Activated naive CD4-positive, alpha-beta T cell treated with anti-CD3 and anti-CD28 coated beads, Interleukin-2, amount 50 U/mL, for 24 hours (primary cell): Measurements from ENCODE around the gene GRIK2.
"Not testable (repeated sequence)": the region's sequence is repeated elsewhere in the genome, so short reads cannot be mapped to it uniquely, and the experiment has no call there.

ENCODE experiments used
- H3K27ac Mint-ChIP-seq: one replicate; pipeline ENCODE4 v1.8.0; 2021; ENCODE audit warnings: mild to moderate bottlenecking, mixed read lengths
- H3K27me3 Mint-ChIP-seq: one replicate; pipeline ENCODE4 v1.8.0; 2021; ENCODE audit warnings: mixed read lengths
- H3K36me3 Mint-ChIP-seq: one replicate; pipeline ENCODE4 v1.8.0; 2021; ENCODE audit warnings: mixed read lengths
- H3K4me1 Mint-ChIP-seq: one replicate; pipeline ENCODE4 v1.8.0; 2021; ENCODE audit warnings: mixed read lengths
- H3K4me3 Mint-ChIP-seq: one replicate; pipeline ENCODE4 v1.8.0; 2021; ENCODE audit warnings: mild to moderate bottlenecking, mixed read lengths
- H3K9me3 Mint-ChIP-seq: one replicate; pipeline ENCODE4 v1.8.0; 2021; ENCODE audit warnings: mixed read lengths

The GRIK2 gene

GRCh38 chr6:101393251-101393828 lies at the start of gene GRIK2:
TSS of gene GRIK2 (plus strand) at chr6:101393708.
- H3K9me3 Mint-ChIP-seq = peaks cover 4% of the 10 kb centered on the region
- peaks cover 46% of the 10 kb centered on the region for H3K27me3 Mint-ChIP-seq
- H3K27ac Mint-ChIP-seq = no peak within 1 kb of the TSS
- H3K36me3 Mint-ChIP-seq = peaks cover under 1% of the 10 kb centered on the region
- H3K4me1 Mint-ChIP-seq = no peaks in the 10 kb centered on the region
- H3K4me3 Mint-ChIP-seq = no peak within 1 kb of the TSS

- H3K4me3 Mint-ChIP-seq = no peak overlapping the region
Observed at GRCh38 chr6:101344885-101345284, 48.6 kb upstream of the GRIK2 start.

GRCh38 chr6:101348816-101349215 lies 44.7 kb upstream of the GRIK2 start:
- Mint-ChIP-seq H3K27me3 (no peaks in the 10 kb centered on the region), H3K27ac (no peak overlapping the region), H3K9me3 (no peaks in the 10 kb centered on the region)

More at GRCh38 chr6:101344885-101345284, 48.6 kb upstream of the GRIK2 start:
- no peaks in the 10 kb centered on the region for H3K4me1 Mint-ChIP-seq
- H3K27me3 Mint-ChIP-seq = no peaks in the 10 kb centered on the region
- H3K27ac Mint-ChIP-seq = no peak overlapping the region
- H3K9me3 Mint-ChIP-seq = no peaks in the 10 kb centered on the region
- no peaks in the 10 kb centered on the region for H3K36me3 Mint-ChIP-seq

GRCh38 chr6:101350631-101351030 lies 42.9 kb upstream of the GRIK2 start:
- not testable (repeated sequence) for H3K27ac Mint-ChIP-seq, H3K9me3 Mint-ChIP-seq, H3K36me3 Mint-ChIP-seq, H3K4me1 Mint-ChIP-seq, H3K4me3 Mint-ChIP-seq, H3K27me3 Mint-ChIP-seq

More at GRCh38 chr6:101348816-101349215, 44.7 kb upstream of the GRIK2 start:
- Mint-ChIP-seq H3K36me3 (no peaks in the 10 kb centered on the region), H3K4me1 (no peaks in the 10 kb centered on the region), H3K4me3 (no peak overlapping the region)

- Mint-ChIP-seq H3K4me1 (no peaks in the 10 kb centered on the region), H3K27ac (no peak overlapping the region), H3K27me3 (no peaks in the 10 kb centered on the region), H3K4me3 (no peak overlapping the region), H3K9me3 (no peaks in the 10 kb centered on the region), H3K36me3 (no peaks in the 10 kb centered on the region)
Observed at GRCh38 chr6:101351173-101351572, 42.3 kb upstream of the GRIK2 start.

- Mint-ChIP-seq H3K4me1 (no peaks in the 10 kb centered on the region), H3K9me3 (no peaks in the 10 kb centered on the region), H3K27ac (no peak overlapping the region), H3K4me3 (no peak overlapping the region), H3K27me3 (no peaks in the 10 kb centered on the region), H3K36me3 (no peaks in the 10 kb centered on the region)
Observed at GRCh38 chr6:101352316-101352715, 41.2 kb upstream of the GRIK2 start.

- Mint-ChIP-seq H3K9me3 (no peaks in the 10 kb centered on the region), H3K27ac (no peak overlapping the region), H3K4me3 (no peak overlapping the region), H3K27me3 (no peaks in the 10 kb centered on the region), H3K4me1 (no peaks in the 10 kb centered on the region), H3K36me3 (no peaks in the 10 kb centered on the region)
Observed at GRCh38 chr6:101365181-101365580, 28.3 kb upstream of the GRIK2 start.

GRCh38 chr6:101379926-101380325 lies 13.6 kb upstream of the GRIK2 start:
- no peaks in the 10 kb centered on the region for H3K4me1 Mint-ChIP-seq
- H3K9me3 Mint-ChIP-seq = peaks cover 4% of the 10 kb centered on the region
- no peaks in the 10 kb centered on the region for H3K36me3 Mint-ChIP-seq
- H3K27ac Mint-ChIP-seq = no peak overlapping the region
- H3K4me3 Mint-ChIP-seq = no peak overlapping the region
- peaks cover 3% of the 10 kb centered on the region for H3K27me3 Mint-ChIP-seq

- H3K4me1 Mint-ChIP-seq = no peaks in the 10 kb centered on the region
- no peak overlapping the region for H3K27ac Mint-ChIP-seq
- H3K27me3 Mint-ChIP-seq = peaks cover 3% of the 10 kb centered on the region
- H3K36me3 Mint-ChIP-seq = no peaks in the 10 kb centered on the region
- no peak overlapping the region for H3K4me3 Mint-ChIP-seq
- peaks cover 4% of the 10 kb centered on the region for H3K9me3 Mint-ChIP-seq
Observed at GRCh38 chr6:101380897-101381630, 12.4 kb upstream of the GRIK2 start.

- not testable (repeated sequence) for H3K27ac Mint-ChIP-seq, H3K4me1 Mint-ChIP-seq, H3K9me3 Mint-ChIP-seq, H3K36me3 Mint-ChIP-seq, H3K27me3 Mint-ChIP-seq, H3K4me3 Mint-ChIP-seq
Observed at GRCh38 chr6:101383747-101384146, 9.8 kb upstream of the GRIK2 start.

- Mint-ChIP-seq H3K4me1 (no peaks in the 10 kb centered on the region), H3K27me3 (peaks cover 18% of the 10 kb centered on the region), H3K36me3 (no peaks in the 10 kb centered on the region), H3K4me3 (no peak overlapping the region), H3K9me3 (peaks cover 8% of the 10 kb centered on the region), H3K27ac (no peak overlapping the region)
Observed at GRCh38 chr6:101386982-101387381, 6.5 kb upstream of the GRIK2 start.

GRCh38 chr6:101391772-101392585 lies 1.5 kb upstream of the GRIK2 start:
- no peak overlapping the region for H3K4me3 Mint-ChIP-seq
- H3K27me3 Mint-ChIP-seq = peaks cover 43% of the 10 kb centered on the region

GRCh38 chr6:101392586-101393230 lies 800 bp upstream of the GRIK2 start:
- H3K27me3 Mint-ChIP-seq = peaks cover 45% of the 10 kb centered on the region
- no peak overlapping the region for H3K4me3 Mint-ChIP-seq
- no peaks in the 10 kb centered on the region for H3K4me1 Mint-ChIP-seq
- no peak overlapping the region for H3K27ac Mint-ChIP-seq
- H3K9me3 Mint-ChIP-seq = peaks cover 4% of the 10 kb centered on the region
- H3K36me3 Mint-ChIP-seq = no peaks in the 10 kb centered on the region

More at GRCh38 chr6:101391772-101392585, 1.5 kb upstream of the GRIK2 start:
- H3K4me1 Mint-ChIP-seq = no peaks in the 10 kb centered on the region
- H3K36me3 Mint-ChIP-seq = no peaks in the 10 kb centered on the region
- H3K9me3 Mint-ChIP-seq = peaks cover 4% of the 10 kb centered on the region
- H3K27ac Mint-ChIP-seq = no peak overlapping the region

GRCh38 chr6:101393829-101394251 lies 332 bp downstream of the GRIK2 start:
- Mint-ChIP-seq H3K4me1 (no peaks in the 10 kb centered on the region), H3K27ac (no peak overlapping the region), H3K27me3 (peaks cover 49% of the 10 kb centered on the region), H3K9me3 (peaks cover under 1% of the 10 kb centered on the region), H3K36me3 (peaks cover 2% of the 10 kb centered on the region), H3K4me3 (no peak overlapping the region)

- Mint-ChIP-seq H3K4me1 (no peaks in the 10 kb centered on the region), H3K36me3 (peaks cover 2% of the 10 kb centered on the region), H3K9me3 (peaks cover under 1% of the 10 kb centered on the region), H3K27me3 (peaks cover 56% of the 10 kb centered on the region), H3K27ac (no peak overlapping the region), H3K4me3 (no peak overlapping the region)
Observed at GRCh38 chr6:101394936-101395335, 1.4 kb downstream of the GRIK2 start.
